ENCODE data around the gene ACOXL.

The ACOXL gene

GRCh38 chr2:111005821-111006220 is 273.4 kb downstream of the ACOXL start:
- DNase-seq (ENCODE audit: low read depth), result no peak
- no peak overlapping the region for H3K4me3 ChIP-seq (ENCODE audit: low read depth, low read length)
- no peak for TF ChIP-seq CTCF (IDR thresholded peaks at IDR 0.05; ENCODE audit: control insufficient read depth, extremely low read depth, insufficient read depth)

GRCh38 chr2:111007757-111008688 is 275.6 kb downstream of the ACOXL start:
- no peak for TF ChIP-seq CTCF (IDR thresholded peaks at IDR 0.05; ENCODE audit: control insufficient read depth, extremely low read depth, insufficient read depth)
- H3K4me3 ChIP-seq (ENCODE audit: low read depth, low read length), result no peak overlapping the region
- DNase-seq (ENCODE audit: low read depth), result no peak

GRCh38 chr2:111011218-111011617 is 278.8 kb downstream of the ACOXL start:
- no peak overlapping the region for H3K4me3 ChIP-seq (ENCODE audit: low read depth, low read length)
- DNase-seq (ENCODE audit: low read depth), result no peak
- TF ChIP-seq CTCF (IDR thresholded peaks at IDR 0.05; ENCODE audit: control insufficient read depth, extremely low read depth, insufficient read depth), result no peak

GRCh38 chr2:111015283-111015995 is 283.1 kb downstream of the ACOXL start:
- TF ChIP-seq CTCF (IDR thresholded peaks at IDR 0.05; ENCODE audit: control insufficient read depth, extremely low read depth, insufficient read depth), result no peak
- DNase-seq (ENCODE audit: low read depth), result no peak
- no peak overlapping the region for H3K4me3 ChIP-seq (ENCODE audit: low read depth, low read length)

- TF ChIP-seq CTCF (IDR thresholded peaks at IDR 0.05; ENCODE audit: control insufficient read depth, extremely low read depth, insufficient read depth), result no peak
Measured at GRCh38 chr2:111017034-111017622, 284.8 kb downstream of the ACOXL start.

GRCh38 chr2:111017909-111018308 is 285.5 kb downstream of the ACOXL start:
- no peak overlapping the region for H3K4me3 ChIP-seq (ENCODE audit: low read depth, low read length)

More at GRCh38 chr2:111017034-111017622, 284.8 kb downstream of the ACOXL start:
- no peak overlapping the region for H3K4me3 ChIP-seq (ENCODE audit: low read depth, low read length)
- no peak for DNase-seq (ENCODE audit: low read depth)

More at GRCh38 chr2:111017909-111018308, 285.5 kb downstream of the ACOXL start:
- no peak for TF ChIP-seq CTCF (IDR thresholded peaks at IDR 0.05; ENCODE audit: control insufficient read depth, extremely low read depth, insufficient read depth)
- DNase-seq (ENCODE audit: low read depth), result no peak

All from LNCaP clone FGC (cell line).